Gastroesophageal sphincter (tissue), 3 donors: Measurements from ENCODE around the gene TOMM40.
"Not testable (repeated sequence)": the region's sequence is repeated elsewhere in the genome, so short reads cannot be mapped to it uniquely, and the experiment has no call there.

ENCODE experiments used
- EP300 ChIP-seq: sonication (generic); formaldehyde crosslinking; IDR thresholded peaks from one replicate; pipeline ENCODE4 v1.6.1; 2017; ENCODE audit warnings: antibody characterized with exemption, mild to moderate bottlenecking
- POLR2A ChIP-seq, 2 donors: fragments of 450-650 bp; IDR thresholded peaks; one replicate each; pipeline ENCODE4 v1.6.1; 2017; ENCODE audit warnings: antibody characterized with exemption in 2 of 2, mild to moderate bottlenecking in 2 of 2, moderate library complexity in 1 of 2
- POLR2AphosphoS5 ChIP-seq: sonication (generic); formaldehyde crosslinking; IDR thresholded peaks from one replicate; pipeline ENCODE4 v1.6.1; 2017; ENCODE audit warnings: antibody characterized with exemption
- TF ChIP-seq, protein P1 (sequence below), 4 experiments: fragments of 200-600 bp in 2 of 4; fragments of 450-650 bp in 2 of 4; sonication (generic) in 1 of 4; IDR thresholded peaks; one replicate each; pipeline ENCODE4 v1.5.1; 2017 to 2019; ENCODE audit warnings: antibody characterized with exemption in 4 of 4, mild to moderate bottlenecking in 2 of 4, moderate library complexity in 2 of 4

DNA sequence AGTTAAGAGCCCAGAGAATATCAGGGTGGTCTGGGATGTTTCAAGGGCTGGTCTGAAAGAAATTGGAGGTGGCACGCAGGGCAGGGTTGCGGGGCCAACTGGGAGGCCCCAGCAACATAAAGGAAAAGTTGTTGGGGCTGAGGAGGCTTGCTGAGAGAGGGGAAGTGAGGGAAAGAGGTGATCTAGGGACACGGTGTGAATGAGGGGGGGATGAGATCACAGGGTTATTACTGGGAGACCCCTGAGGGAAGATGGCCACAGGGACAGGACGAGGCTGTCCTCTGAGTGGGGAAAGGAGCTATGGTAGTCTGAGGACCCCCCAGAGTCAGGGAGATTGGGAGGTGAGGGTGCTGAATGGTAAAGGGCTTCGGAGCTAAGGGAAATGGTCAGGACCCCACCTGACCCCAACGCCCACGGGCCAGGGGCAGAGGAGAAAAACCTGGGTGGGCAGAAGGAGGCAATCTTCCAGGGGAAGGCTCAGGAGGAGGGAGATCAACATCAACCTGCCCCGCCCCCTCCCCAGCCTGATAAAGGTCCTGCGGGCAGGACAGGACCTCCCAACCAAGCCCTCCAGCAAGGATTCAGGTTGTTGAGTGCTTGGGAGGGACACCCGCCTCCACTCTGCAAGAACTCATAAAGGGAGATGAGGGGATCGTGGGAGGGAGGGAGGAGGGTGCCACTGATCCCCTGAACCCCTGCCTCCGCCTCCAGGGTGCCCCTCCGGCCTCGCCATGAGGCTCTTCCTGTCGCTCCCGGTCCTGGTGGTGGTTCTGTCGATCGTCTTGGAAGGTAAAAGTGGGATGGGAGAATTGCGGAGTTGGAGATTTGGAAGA, 35.4 kb downstream of the TOMM40 start:
- TF ChIP-seq, protein P1, sequence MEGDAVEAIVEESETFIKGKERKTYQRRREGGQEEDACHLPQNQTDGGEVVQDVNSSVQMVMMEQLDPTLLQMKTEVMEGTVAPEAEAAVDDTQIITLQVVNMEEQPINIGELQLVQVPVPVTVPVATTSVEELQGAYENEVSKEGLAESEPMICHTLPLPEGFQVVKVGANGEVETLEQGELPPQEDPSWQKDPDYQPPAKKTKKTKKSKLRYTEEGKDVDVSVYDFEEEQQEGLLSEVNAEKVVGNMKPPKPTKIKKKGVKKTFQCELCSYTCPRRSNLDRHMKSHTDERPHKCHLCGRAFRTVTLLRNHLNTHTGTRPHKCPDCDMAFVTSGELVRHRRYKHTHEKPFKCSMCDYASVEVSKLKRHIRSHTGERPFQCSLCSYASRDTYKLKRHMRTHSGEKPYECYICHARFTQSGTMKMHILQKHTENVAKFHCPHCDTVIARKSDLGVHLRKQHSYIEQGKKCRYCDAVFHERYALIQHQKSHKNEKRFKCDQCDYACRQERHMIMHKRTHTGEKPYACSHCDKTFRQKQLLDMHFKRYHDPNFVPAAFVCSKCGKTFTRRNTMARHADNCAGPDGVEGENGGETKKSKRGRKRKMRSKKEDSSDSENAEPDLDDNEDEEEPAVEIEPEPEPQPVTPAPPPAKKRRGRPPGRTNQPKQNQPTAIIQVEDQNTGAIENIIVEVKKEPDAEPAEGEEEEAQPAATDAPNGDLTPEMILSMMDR (IDR thresholded peaks at IDR 0.05), result not testable (repeated sequence)
- not testable (repeated sequence) for TF ChIP-seq POLR2A (IDR thresholded peaks at IDR 0.05); POLR2AphosphoS5; EP300
